Testis (tissue), 2 donors: ENCODE data around the gene DAB2IP.

ENCODE experiments used
- CTCF ChIP-seq, 3 experiments: fragments of 450-650 bp in 2 of 3; fragments of 200-600 bp in 1 of 3; sonication (generic) in 1 of 3; IDR thresholded peaks; one replicate each; pipeline ENCODE4 v1.5.1; 2016 to 2019; ENCODE audit warnings: antibody characterized with exemption in 3 of 3, mild to moderate bottlenecking in 2 of 3, moderate library complexity in 1 of 3
- POLR2A ChIP-seq: fragments of 450-650 bp; IDR thresholded peaks from one replicate; pipeline ENCODE4 v1.6.1; 2017; ENCODE audit warnings: antibody characterized with exemption, mild to moderate bottlenecking, moderate library complexity

GRCh38 chr9:121626012-121626411 is 25.4 kb upstream of the DAB2IP start:
- no peak for TF ChIP-seq POLR2A
- TF ChIP-seq CTCF (IDR thresholded peaks at IDR 0.05), result no peak
